ENCODE results near the gene DPY30.
"Not testable (repeated sequence)": the region's sequence is repeated elsewhere in the genome, so short reads cannot be mapped to it uniquely, and the experiment has no call there.

The DPY30 gene

DNA sequence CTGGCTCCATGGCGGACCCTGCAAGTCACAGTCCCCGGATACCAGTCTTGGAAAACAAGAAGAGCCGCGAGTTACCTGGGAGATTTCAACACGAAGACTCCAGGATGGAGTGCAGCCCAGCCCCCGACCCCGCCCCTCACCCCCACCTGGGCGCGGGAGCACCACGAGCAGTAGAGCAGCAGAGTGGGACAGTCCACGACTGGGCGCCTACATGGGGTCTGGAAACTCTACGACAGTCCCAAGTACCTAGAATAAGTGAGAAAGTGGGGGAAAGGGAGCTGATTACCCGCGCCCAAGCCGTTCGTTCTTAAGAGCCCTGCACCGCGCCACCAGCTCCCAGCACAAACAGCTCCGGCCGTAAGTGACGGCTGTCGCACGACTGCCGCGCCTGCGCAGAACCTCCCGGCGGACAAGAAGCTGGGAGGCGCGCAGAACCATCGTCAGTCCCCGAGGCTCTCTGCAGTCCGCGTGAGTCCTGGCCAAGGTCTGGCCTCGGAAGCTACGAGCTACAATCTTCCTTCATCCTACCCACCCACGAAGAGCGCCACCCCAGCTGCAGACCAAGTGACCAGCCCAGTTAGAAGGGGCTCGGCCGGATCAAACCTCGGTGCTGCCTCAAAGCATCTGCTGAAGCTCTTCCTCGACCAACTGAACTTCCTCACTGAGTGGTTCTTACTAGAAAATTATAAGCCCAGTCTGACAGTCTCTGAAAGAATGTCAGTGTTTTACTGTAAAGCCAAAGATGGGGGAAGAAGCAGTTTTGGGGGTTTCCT, at the start of gene DPY30:
TSS of gene DPY30 (minus strand) at position 359 of the 773 bp plus-strand sequence. CDS start at position 10, 349 bp downstream.
- DNase-seq (ENCODE audit: low read depth), result peak; percentile 82

DNA sequence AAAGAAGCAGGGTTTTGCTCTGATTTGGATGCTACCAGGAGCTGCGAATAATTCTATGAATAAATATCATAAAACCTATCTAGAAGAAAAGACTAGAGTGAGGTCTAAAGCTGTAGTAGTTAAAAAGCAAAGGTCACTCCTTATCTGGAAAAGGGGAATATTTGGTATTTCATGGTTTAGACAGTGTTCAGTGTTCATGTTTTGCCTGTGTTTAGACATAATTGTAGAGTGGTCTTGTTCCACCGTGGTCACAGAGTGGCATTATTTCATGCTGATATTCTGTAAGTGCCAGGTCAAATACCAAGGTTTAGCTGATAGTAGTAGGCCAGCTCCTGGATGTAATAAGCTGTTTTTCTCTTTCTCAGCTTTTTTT, 34.5 kb upstream of the DPY30 start:
- no peak for DNase-seq (ENCODE audit: low read depth)

DNA sequence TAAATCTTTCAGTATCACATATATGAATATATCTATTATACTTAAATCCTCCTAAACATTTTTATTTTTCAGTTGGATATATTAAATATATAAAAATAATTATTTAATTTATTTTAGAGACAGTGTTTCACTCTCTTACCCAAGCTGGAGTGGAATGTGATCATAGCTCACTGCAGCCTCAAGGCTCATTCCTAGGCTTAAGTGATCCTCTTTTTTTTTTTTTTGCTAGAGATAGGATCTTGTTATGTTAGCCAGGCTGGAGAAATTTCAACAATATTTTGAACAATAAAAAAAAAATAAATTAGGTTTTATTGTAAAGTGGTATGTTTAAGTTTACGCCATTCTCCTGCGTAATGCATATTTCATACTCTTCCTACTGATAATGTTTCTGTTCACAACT, 27.9 kb upstream of the DPY30 start:
- DNase-seq (ENCODE audit: low read depth), result no peak

DNA sequence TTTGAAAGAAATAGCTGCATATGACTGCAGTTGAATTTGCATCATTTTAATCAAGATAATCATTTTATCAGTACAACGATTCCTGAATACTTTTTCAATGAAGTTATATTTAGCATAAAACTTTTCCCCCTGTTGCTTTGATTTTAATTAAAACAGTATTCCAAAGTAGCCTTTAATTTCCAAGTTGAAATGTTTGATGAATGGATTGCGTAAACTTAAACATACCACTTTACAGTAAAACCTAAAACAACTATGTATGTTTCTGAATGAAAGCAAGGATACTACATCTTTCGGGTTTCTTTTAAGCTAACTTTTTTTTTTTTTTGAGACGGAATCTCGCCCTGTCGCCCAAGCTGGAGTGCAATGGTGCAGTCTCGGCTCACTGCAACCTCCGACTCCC, 25.1 kb upstream of the DPY30 start:
- DNase-seq (ENCODE audit: low read depth), result no peak

DNA sequence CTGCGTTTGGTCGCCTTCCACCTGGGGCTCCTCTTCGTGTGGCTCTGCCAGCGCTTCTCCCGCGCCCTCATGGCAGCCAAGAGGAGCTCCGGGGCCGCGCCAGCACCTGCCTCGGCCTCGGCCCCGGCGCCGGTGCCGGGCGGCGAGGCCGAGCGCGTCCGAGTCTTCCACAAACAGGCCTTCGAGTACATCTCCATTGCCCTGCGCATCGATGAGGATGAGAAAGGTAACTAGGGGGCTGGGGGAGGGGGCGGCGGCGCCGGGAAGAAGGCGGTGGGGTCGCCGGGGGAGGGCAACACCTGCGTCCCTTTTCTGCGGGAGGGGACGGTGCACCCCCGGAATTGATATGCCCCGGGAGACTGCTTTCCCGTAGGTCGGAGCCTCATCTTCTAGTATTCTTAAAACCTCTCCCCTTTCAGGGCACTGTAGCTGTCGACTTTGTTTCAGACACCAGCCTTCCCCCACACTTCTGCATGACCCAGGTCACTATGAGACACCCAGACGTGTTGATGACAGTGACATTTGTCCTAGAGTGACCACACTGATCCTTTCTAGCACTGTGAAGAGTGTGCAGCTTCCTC, 24.5 kb upstream of the DPY30 start:
- DNase-seq (ENCODE audit: low read depth), result no peak

DNA sequence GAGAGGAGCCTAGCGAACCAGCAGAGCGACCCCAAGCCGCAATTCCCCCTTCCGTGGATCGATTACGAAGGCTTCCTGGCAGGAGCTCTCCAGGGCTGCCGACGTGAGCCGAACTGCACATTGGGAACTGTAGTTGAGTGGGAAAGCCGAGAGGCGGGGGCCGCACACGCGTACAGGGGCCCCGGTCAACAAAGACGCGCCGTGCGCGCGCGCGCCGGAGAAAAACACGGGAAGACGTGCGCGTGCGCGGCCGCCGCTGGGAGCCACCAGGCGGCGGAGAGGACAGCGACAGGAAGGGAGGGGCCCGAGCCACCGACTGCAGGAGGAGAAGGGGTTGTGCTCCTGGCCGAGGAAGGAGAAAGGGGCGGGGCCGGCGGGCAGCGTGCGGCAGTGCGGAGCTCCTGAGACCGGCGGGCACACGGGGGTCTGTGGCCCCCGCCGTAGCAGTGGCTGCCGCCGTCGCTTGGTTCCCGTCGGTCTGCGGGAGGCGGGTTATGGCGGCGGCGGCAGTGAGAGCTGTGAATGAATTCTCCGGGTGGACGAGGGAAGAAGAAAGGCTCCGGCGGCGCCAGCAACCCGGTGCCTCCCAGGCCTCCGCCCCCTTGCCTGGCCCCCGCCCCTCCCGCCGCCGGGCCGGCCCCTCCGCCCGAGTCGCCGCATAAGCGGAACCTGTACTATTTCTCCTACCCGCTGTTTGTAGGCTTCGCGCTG, 23.9 kb upstream of the DPY30 start, which contains the start of gene SPAST:
TSS of gene SPAST (plus strand) at position 247 of the 711 bp plus-strand sequence. CDS start at position 523, 276 bp downstream.
- DNase-seq (ENCODE audit: low read depth), result peak; percentile 96

DNA sequence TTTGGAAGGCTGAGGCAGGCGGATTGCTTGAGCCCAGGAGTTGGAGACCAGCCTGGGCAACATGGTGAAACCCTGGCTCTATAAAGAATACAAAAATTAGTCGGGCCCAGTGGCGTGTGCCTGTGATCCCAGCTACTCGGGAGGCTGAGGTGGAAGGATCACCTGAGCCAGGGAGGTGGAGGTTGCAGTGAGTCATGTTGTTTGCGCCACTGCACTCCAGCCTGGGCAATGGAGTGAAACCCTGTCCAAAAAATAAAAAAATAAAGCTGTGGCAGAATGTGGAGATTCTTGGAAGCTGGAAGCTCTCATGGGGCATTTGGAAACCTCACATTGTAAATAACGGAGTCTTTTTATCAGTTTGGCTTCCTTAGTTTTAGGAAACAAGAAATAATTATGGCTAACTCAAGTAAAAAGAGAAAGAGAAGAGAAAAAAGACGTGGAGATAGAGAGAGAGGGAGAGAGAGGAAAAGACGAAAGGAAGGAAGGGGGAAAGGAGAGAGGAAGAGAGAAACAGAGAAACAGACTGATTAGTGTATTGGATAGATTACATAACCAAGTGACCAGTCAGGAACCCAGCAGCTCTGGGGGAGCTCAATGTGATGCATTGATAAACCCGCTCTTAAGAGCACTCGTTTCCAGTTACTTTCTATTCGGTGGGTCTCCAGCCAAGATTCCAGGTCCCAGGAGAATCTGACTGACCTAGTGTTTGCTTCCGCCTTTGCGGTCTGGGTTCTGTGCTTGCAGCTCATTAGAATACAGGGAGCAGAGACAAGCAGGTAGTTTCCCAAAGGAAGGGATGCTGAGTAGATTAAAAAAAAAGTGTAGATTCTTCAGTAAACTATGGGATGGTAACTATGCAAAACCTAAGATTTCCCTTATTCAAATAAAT, 22.6 kb upstream of the DPY30 start:
- no peak for DNase-seq (ENCODE audit: low read depth)

DNA sequence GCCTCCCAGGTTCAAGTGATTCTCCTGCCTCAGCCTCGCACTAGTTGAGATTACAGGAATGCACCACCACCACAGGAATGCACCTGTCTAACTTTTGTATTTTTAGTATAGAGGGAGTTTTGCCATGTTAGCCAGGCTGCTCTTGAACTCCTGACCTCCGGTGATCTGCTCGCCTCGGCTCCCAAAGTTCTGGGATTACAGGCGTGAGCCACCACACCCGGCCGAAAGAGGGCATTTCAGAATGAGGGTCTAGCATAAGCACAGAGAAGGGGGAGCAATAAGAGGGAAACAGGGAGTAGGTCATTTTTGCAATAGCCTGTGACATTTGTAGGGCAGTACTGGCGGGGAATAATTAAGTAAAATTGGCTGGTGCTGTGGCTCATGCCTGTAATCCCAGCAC, 21.8 kb upstream of the DPY30 start:
- DNase-seq (ENCODE audit: low read depth), result no peak

DNA sequence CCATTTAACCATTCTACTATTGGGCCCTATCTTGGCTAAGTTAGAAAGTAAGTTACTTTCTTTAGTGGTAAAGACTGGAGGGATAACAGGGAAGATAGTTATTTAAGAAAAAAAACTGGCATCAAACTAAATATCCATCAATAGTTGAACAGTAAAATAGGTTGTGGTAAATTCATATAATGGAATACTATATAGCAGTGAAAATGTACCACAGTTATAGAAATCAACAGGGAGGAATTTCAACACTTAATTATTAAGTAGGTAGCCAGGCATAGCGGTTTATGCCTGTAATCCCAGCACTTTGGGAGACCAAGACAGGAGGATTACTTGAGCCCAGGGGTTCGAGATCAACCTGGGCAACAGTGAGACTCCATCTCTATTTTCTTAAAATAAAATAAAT, 20.7 kb upstream of the DPY30 start:
- no peak for DNase-seq (ENCODE audit: low read depth)

DNA sequence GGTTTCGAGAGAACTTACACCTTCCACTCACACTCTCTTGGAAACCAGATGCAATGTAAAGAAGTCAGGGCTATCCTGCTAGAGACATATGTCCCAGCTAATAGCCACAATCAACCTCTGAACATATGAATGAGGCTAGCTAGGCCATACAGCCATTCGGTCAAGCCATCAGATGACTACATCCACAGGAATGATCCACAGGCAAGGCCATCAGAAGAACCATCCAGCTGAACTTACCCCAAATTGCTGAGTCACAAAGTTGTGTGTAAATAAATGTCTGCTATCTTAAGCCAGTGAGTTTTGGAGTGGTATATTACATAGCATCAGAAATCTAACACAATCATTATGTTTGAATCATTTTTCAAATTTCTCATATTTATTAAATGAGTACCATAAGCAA, 18.5 kb upstream of the DPY30 start:
- DNase-seq (ENCODE audit: low read depth), result no peak

DNA sequence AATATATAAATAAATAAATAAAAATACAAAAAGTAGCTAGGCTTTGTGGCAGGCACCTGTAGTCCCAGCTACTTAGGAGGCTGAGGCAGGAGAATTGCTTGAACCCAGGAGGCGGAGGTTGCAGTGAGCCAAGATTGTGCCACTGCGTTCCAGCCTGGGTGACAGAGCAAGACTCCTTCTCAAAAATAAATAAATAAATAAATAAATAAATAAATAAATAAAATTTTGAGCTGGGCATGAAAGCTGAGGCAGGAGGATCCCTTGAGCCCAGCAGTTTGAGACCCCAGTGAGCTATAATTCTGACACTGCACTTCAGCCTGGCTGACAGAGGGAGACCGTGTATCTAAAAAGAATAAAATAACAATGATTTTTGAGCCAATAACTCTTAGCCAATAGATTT, 15.0 kb upstream of the DPY30 start:
- DNase-seq (ENCODE audit: low read depth), result not testable (repeated sequence)

DNA sequence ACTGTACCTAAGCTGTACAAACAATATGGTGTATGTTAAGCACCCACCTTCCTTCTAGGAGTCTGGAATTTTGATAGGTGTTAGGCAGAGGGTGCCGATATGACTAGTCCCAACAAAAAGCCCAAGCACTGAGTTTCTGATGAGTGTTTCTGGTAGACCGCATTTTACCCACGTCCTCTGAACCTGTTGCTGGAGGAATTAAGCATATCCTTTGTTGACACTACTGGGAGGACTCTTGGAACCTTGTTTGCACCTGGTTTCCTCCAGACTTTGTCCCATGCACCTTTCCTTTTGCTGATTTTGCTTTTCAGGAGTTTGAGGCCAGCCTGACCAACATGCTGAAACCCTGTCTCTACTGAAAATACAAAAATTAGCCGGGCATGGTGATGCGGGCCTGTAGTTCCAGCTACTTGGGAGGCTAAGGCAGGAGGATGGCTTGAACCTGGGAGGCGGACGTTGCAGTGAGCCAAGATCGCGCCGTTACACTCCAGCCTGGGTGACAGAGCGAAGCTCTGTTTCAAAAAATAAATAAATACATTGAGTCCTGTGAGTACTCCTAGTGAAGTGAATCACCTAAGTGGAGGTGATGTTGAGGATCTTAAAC, 12.3 kb upstream of the DPY30 start:
- DNase-seq (ENCODE audit: low read depth), result no peak

DNA sequence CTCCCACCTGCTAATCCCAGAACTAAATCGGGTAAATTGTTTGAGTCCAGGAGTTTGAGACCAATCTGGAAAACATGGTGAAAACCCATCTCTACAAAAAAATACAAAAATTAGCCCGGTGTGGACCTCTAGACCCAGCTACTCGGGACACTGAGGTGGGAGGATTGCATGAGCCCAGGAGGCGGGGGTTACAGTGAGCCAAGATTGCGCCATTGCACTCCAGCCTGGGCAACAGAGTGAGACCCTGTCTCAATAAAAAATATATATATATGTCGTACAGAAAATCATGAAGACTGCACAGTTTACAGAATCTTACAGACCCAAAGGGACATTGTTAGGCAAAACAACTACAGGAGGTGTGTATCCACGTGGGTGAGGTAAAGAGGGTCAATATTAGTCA, 4.0 kb upstream of the DPY30 start:
- no peak for DNase-seq (ENCODE audit: low read depth)

DNA sequence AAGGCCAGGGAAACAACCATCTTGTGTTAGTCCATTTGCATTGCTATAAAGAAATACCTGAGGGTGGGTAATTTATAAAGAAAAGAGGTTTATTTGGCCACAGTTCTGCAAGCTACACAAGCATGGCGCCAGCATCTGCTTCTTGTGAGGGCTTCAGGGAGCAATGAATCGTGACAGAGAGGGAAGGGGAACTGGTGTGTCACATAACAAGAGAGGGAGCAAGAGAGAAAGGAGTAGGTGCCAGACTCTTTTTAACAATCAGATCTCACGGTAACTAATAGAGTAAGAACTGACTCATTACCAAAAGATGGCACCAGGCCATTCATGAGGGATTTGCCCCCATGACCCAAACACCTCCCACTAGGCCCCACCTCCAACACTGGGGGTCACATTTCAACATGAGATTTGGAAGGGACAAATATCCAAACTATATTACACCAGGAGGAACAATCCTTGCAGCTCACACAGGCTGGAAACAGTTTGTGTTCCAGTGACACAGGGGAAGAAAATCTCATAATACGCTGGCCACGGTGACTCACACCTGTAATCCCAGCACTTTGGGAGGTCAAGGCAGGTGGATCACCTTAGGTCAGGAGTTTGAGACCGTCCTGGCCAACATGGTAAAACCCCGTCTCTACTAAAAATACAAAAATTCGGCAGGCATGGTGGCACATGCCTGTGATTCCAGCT, 5.3 kb downstream of the DPY30 start:
- DNase-seq (ENCODE audit: low read depth), result not testable (repeated sequence)

DNA sequence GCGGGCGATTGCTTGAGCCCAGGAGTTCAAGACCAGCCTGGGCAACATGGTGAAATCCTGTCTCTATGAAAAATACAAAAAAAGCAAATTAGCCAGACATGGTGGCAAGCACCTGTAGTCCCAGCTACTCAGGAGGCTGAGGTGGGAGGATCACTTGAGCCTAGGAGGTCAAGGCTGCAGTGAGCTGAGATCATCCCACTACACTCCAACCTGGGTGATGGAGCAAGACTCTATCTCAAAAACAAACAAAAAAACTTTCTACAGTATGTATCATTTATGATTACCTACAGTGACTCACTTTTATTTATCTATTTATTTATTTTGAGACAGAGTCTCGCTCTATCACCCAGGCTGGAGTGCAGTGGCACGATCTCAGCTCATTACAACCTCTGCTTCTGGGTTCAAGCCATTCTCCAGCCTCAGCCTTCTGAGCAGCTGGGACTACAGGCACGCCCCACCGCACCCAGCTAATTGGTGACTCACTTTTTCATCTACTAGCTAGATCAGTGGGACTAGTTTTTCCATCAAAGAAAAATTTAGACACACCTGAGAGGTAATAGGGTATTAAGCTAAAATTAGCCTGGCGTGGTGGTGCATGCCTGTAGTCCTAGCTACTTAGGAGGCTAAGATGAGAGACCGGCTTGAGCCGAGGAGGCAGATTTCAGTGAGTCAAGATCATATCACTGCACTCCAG, 20.7 kb downstream of the DPY30 start:
- not testable (repeated sequence) for DNase-seq (ENCODE audit: low read depth)

DNA sequence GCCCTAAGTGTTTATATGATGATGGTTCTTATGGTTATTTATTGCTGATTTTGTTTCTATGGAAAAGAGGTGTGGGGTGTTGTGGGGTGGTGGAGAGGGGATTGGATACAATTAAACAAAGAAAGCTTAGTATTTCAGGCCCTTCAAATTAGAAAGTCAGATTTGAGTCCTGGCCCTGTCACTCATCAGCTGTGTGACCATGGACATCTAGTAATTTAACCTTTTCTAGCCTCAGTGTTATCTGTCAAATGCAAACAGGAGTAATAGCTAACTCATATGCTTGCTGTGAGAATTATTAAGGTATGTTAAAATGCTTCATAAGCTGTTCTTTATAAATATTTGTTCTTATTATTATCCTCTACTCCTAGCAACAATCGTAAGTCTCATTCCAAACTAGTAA, 26.7 kb downstream of the DPY30 start:
- DNase-seq (ENCODE audit: low read depth), result no peak

DNA sequence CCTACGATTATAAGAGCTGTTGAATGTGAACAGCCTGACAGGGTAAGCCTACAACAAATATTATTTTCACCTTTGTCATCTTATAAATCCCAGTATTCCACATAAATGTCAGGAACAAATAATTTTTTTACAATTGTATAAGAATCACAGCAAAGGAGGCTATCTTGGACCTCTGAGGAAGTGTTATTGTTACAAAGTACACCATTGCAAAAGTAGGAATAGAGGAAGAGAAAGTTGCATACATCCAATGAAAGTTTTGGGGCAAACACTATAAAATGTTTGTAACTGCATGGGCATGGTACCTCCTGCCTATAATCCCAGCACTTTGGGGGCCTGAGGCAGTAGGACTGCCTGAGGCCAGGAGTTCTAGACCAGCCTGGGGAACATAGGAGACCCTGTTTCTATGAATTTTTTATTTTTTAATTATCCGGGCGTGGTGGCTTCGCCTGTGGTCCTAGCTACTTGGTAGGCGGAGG, 28.1 kb downstream of the DPY30 start:
- DNase-seq (ENCODE audit: low read depth), result no peak

DNA sequence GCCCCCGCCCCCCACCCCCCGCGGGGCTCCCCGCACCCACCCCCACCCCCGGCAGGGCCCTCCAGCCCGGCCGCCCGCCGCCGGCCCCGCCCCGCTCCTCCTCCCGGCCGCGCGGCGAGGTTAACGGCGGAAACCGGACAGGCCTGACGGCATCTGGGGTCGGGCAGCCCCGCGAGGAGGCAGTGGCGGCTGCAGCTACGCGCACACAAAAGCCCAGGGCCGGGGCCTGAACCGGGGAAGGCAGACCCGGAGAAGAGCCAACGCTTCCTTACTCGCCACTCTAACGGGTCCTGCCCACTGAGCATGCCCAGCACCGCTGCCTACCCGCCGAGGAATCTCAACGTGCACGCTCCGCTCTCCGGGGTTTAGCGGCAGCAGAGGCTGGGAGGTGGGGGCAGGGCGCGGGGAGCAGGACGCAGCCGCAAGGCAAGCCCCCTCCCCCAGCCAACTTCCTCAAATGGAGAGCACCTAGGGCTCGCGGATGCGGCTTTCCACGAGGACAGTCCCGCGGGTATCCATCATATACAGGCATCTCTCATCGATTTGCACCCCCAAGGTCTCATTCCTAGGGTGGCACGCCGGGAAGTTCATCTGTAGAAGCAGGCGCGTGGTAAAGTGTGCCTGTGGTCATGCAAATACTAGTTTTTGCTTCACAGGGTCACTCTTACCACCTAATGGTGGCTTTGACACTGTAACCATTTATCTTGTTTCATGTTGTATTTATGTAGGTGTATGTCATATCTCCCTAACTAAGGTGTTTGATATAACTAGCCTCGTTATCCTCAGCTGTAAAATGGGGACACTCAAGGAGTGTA, 28.7 kb downstream of the DPY30 start, which contains the start of gene MEMO1:
TSS of gene MEMO1 (minus strand) at position 339 of the 815 bp plus-strand sequence. CDS start 761 bp downstream, outside the sequence.
- DNase-seq (ENCODE audit: low read depth), result peak; percentile 87

DNA sequence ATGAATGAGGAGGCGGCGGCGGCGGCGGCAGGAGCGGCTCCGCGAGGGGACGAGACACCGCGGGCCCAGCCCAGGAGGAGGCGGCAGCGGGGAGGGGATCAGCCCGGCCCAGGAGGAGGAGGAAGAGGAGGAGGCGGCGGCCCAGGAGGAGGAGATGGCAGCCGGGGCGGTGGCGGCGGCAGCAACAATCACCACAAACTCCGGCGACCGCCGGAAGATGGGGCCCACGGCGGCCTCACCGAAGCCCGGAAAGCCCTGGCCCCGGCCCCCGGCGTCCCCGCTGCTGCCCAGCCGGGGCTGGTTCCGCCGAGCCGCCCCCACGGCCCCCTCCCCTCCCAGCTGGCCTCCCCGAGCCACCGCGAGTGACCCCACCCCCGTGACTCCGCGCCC, 29.3 kb downstream of the DPY30 start:
- DNase-seq (ENCODE audit: low read depth), result peak; percentile 37

All from stimulated activated CD4-positive, alpha-beta T cell treated with anti-CD3 and anti-CD28 coated beads, Interleukin-2, amount 100 ng/mL, for 4 hours (primary cell).